EH (cell line): ENCODE data around the gene GFRA3.

Experiments
- DNase-seq: peaks from one replicate; pipeline ENCODE4 v3.0.0-alpha.2; 2015; ENCODE audit warnings: low read depth

The GFRA3 gene

DNA sequence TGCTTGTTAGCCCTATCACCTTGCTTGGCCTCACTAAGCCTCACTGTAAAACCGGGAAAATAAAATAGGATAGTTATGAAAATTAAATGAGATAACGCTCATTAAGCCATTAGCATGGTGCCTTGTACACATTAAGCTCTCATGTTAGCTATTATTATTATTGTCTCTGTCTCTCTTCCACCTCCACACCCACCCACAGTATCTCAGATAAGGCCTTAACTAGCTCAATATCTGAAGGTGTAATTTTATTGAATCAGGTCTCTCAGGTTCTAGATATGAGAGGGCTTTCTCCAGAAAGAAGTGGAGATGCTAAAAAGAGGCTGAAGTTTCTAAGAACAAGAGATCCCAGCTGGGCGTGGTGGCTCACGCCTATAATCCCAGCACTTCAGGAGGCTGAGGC lies 27.6 kb downstream of the GFRA3 start:
- no peak for DNase-seq

GRCh38 chr5:138246334-138246733 lies 28.1 kb downstream of the GFRA3 start:
- DNase-seq, result no peak

GRCh38 chr5:138245717-138246116 lies 28.7 kb downstream of the GFRA3 start:
- DNase-seq, result peak; percentile 14

DNA sequence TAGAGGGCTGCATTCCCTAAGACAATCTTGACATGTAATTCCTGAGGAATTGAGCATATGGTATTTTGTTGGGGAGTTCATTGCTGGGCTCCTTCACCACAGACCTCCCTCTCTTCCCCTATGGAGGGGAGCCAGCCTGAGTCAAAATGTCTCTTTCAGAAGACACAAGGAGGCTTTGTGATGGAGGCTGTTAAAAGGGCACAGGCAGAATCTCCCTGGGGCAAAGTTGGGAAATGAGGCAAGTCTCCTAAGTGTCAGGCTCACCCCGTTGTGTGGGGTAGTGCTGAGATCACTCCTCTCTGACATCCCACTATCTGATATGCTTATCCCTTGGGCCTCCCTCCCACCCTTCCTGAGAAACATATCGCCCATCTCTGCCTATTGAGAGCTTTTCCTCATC lies 30.6 kb downstream of the GFRA3 start:
- DNase-seq, result peak; percentile 6

- DNase-seq, result peak; percentile 36
These were observed 32.5 kb downstream of the GFRA3 start for GRCh38 chr5:138241688-138242571.

GRCh38 chr5:138240650-138241385 lies 33.6 kb downstream of the GFRA3 start:
- DNase-seq, result no peak

- DNase-seq, result no peak
These were observed 36.4 kb downstream of the GFRA3 start for GRCh38 chr5:138238034-138238433.

- DNase-seq, result no peak
These were observed 39.8 kb downstream of the GFRA3 start for GRCh38 chr5:138234651-138235050.

GRCh38 chr5:138233280-138233679 lies 41.1 kb downstream of the GFRA3 start:
- DNase-seq, result no peak

- DNase-seq, result peak; percentile 43
These were observed 43.3 kb downstream of the GFRA3 start for GRCh38 chr5:138230981-138231589.

- peak; percentile 69 for DNase-seq
These were observed 44.2 kb downstream of the GFRA3 start for GRCh38 chr5:138230261-138230660.

- no peak for DNase-seq
These were observed 45.0 kb downstream of the GFRA3 start for GRCh38 chr5:138229387-138229786.

DNA sequence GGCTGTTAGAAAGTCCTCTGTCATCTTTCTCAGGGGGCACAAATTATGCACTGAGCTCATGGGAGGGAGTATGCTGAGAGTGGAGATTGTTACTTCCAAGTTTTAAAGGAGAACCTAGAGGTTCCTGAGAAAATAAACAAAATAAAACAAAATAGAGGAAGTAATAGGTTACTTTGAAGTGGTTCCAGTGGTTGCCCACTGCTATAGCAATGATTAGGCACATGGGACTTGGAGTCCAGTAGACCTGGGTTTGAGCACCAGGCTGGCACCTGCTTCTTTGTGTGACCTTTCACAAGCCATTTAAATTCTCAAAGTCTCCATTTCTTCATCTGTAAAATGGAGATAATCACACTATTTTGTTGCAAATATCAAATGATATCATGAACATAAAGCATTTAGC lies 47.5 kb downstream of the GFRA3 start:
- DNase-seq, result no peak

DNA sequence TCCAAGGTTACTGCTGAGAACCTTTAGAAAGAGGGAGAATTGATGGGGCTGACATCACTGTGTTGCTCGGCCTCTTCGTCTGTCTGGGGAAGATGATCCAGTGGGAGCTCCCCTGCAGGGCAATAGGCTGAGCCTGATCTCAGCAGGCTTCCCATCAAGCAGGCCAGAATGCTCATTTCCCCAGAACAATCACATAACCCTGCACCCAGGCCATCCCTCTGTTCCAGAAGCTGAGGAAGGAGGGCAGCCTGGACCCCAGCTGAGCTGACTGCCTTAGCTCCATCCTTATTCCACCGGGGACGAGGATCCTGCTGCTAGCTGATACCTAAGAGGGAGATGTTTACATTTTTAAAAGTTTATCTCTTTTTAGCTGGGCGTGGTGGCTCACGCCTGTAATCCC lies 49.7 kb downstream of the GFRA3 start:
- no peak for DNase-seq

GRCh38 chr5:138223532-138223931 lies 50.9 kb downstream of the GFRA3 start:
- DNase-seq, result no peak

DNA sequence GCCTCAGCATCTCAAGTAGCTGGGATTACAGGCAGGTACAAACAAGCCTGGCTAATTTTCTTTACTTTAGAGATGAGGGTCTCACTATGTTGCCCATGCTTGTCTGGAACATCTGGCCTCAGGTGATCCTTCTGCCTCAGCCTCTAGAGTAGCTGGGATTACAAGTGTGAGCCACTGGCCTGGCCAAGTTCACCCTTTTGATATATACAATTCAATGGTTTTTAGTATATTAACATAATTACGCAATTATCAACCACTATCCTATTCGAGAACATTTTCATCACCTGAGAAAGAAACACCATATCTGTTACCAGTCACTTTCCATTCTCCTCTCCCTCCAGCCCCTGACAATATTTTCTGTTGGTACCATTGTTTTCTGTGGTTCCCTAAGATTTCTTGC lies 57.6 kb downstream of the GFRA3 start:
- no peak for DNase-seq

GRCh38 chr5:138213161-138214029 lies 61.0 kb downstream of the GFRA3 start, which contains the start of gene CDC23:
Gene CDC23, minus strand, starts transcription at chr5:138213323. Its CDS starts 11 bp downstream, at chr5:138213312.
- peak; percentile 99 for DNase-seq

DNA sequence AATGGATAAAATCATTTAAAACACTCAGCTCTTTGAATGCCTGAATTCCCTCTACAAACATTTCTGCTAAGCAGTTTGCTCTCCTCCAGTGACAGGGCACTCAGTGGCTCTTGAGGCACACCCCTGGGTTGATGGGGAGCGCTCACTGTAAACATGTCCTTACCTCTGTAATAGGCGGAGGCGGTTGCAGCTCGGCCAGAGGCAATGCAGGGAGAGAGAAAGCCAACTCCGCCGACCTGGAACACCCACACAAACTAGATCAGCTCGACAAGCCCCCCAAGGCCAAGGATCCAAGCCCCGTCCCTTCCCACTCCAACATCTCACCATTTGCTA lies 61.6 kb downstream of the GFRA3 start:
- DNase-seq, result no peak

DNA sequence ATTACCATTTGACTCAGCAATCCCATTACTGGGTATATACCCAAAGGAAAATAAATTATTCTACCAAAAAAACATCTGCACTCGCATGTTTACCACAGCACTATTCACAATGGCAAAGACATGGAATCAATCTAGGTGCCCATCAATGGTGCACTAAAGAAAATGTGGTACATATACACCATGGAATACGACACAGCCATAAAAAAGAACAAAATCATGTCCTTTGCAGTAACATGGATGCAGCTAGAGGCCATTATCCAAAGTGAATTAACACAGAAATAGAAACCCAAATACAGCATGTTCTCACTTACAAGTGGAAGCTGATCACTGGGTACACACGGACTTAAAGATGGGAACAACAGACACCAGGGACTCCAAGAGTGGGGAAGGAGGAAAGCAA lies 63.4 kb downstream of the GFRA3 start:
- DNase-seq, result no peak
